Activated CD4-positive, alpha-beta T cell treated with anti-CD3 and anti-CD28 coated beads, Interleukin-2, amount 50 U/mL, for 48 hours (primary cell): ENCODE measurements around the gene CACUL1.
A peak's percentile ranks its signal among the peaks of the same experiment; 100 is the strongest.
"Not testable (repeated sequence)": the region's sequence is repeated elsewhere in the genome, so short reads cannot be mapped to it uniquely, and the experiment has no call there.

ENCODE experiments used
- DNase-seq, 2 experiments: peaks; one replicate each; pipeline ENCODE4 v3.0.0-alpha.2; 2020

CACUL1 gene

GRCh38 chr10:118768041-118768919 is 13.5 kb upstream of the CACUL1 start:
- no peak for DNase-seq

GRCh38 chr10:118767297-118768040 is 12.7 kb upstream of the CACUL1 start:
- no peak for DNase-seq

DNA sequence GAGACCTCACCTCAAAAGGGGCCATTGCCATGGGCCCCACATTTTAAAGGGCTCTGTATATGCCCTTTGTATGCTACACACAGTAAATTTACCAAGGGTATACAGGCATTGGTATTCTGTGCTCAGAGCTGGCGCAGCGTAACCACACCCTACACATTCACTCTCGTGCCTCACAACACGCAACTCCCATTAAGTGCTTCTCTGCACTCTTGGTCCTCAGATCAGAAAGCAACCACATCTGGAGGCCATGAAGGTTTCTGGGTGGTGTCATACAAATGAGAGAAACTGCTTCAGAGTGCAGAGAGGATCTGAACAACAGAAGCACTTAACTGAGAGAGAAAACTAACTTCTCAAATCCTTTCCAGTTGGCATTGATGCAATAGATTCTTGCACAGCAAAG is 9.4 kb upstream of the CACUL1 start:
- no peak for DNase-seq

DNA sequence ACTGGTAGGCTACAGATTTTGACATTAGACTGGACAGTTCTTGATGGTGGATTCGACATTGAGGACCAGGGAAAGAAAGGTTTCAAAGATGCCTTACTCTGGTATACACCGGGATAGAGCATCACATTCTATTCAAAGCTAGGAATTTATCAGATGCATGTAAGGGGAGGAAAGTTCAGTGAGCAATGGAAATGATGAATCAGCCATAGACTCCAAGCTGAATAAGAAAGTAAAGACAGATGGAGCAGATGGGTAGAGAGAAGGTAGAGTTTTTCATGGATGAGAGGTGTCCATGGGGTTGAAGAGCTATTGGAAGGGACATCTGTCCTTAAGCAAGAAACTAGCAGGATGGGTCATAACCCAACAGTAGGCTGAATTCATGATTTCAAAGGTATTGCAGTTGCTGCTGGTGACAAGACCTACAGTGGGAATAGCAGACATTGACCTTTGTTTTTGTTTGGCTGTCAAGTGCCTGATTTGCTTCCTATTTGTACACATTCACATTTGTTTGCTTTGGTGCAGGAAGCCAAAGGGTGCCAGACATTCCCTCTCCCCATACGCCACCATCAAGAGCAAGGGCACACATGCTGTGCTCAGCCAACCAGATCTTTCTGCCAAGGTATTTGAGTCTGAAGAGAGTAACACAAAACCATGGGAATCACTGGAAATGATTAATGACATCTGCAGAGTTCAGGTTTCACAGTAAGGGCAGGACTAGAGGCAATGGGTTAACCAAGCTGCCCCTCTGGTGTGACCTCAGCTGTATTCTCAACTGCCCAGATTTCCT is 8.6 kb upstream of the CACUL1 start:
- DNase-seq = no peak

DNA sequence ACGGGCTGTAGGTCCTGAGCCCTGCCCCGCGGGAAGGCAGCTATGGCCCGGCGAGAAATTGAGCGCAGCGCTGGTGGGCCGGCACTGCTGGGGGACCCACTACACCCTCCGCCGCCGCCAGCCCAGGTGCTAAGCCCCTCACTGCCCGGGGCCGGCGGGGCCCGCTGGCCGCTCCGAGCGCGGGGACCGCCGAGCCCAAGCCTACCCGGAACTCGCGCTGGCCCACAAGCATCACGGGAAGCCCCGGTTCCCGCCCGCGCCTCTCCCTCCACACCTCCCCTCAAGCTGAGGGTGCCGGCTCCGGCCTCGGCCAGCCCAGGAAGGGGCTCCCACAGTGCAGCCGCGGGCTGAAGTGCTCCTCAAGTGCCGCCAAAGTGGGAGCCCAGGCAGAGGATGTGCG is 5.5 kb upstream of the CACUL1 start:
- DNase-seq = no peak

- no peak for DNase-seq
These were observed 3.7 kb upstream of the CACUL1 start for GRCh38 chr10:118758449-118758848.

GRCh38 chr10:118754229-118754555 is 578 bp downstream of the CACUL1 start:
- peak; percentile 35 to 53 for DNase-seq

GRCh38 chr10:118753331-118754228 is 1.2 kb downstream of the CACUL1 start:
- DNase-seq = no peak

- no peak for DNase-seq
These were observed 2.4 kb downstream of the CACUL1 start for GRCh38 chr10:118752409-118752808.

- no peak for DNase-seq
These were observed 3.5 kb downstream of the CACUL1 start for GRCh38 chr10:118751265-118751664.

DNA sequence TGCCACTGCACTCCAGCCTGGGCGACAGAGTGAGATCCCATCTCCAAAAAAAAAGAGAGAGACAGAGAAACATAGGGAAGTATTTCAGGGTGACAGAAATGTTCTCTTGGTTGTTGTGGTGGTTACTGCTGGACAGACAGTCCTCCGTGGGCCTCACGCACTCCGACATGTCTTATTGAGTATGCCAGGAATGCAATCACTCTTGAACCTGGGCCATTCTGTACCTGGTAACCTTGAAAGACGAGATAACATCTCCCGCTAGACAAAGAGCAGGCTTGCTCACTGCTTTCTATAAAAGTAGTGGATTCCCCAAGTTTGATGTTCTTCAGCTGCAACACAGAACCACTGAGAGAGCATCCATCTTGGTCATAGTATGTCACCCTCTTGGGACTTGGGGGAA is 6.7 kb downstream of the CACUL1 start:
- no peak for DNase-seq

- no peak for DNase-seq
These were observed 8.5 kb downstream of the CACUL1 start for GRCh38 chr10:118746246-118746645.

GRCh38 chr10:118745056-118745455 is 9.7 kb downstream of the CACUL1 start:
- DNase-seq = no peak

DNA sequence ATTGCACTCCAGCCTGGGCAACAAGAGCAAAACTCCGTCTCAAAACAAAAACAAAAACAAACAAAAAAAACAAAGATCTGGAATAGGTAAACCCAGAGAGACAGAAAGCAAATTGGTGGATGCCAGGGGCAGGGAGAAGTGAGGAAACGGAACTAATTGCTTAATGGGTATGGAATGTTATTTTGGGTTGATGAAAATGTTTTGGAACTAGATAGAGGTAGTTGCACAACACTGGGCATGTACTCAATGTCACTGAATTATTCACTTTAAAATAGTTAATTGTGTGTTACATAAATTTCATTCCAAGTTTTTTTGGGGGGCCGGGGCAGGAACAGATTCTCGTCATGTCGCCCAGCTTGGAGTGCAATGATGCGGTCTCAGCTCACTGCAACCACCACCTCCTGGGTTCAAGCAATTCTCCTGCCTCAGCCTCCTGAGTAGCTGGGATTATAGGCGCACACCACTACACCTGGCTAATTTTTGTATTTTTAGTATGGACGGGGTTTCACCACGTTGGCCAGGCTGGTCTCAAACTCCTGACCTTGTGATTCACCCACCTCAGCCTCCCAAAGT is 10.3 kb downstream of the CACUL1 start:
- not testable (repeated sequence) for DNase-seq

DNA sequence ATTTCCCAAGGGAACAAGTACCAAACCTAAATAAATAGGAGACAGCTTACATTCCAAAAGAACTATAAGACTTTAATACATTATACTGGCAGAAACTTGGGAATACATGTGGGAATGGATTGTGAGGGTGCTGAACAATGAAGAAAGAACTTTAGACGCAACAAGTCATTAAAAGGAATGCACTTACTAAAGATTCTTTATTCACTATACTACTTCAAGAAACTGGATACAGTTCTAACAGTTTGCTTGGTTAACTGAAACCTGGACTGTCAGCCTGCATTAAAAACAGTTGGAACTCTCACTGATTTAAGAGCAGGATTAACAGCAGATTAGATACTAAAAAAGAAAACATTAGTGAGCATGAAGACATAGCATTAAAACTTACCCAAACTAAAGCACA is 12.0 kb downstream of the CACUL1 start:
- no peak for DNase-seq

- DNase-seq = no peak
These were observed 12.7 kb downstream of the CACUL1 start for GRCh38 chr10:118742032-118742431.

GRCh38 chr10:118738406-118738805 is 16.4 kb downstream of the CACUL1 start:
- DNase-seq = no peak

- no peak for DNase-seq
These were observed 17.0 kb downstream of the CACUL1 start for GRCh38 chr10:118737603-118738302.

DNA sequence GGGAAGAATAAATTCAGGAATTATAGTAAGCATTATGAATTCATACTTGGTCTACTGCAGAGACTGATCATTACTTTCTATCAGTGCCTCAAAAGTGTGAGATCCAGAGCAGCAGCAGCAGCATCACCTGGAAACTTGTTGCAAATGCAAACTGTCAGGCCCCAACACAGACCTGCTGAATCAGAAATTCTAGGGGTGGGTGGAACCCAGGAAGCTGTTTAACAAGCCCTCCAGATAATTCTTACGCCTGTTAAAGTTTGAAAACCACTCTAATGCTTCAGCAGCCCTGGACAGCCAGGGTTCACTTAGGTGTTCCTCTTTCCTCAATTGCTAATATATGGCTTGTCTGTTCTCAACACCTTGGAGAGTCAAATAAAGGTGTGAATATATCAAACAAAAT is 19.5 kb downstream of the CACUL1 start:
- DNase-seq = no peak

DNA sequence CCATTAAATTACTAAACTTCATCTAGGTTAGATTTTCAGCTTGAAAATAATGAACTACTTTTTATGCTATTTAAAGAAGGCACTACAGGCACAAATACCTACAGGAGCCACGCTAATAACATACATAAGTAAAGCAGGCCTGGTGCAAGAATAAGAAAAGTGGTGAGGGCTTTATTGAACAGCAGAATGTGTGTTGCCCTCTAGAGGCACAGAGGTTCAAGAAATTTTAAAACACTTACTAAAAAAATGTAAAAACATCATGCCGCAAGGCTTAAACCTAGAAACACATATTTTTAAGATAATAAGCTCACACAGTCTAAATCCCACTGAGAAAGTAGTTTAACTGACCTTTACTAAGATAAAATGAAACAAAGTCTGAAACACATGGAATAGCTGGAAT is 20.3 kb downstream of the CACUL1 start:
- DNase-seq = no peak
